Ascending aorta (tissue), 2 donors: Measurements from ENCODE around the gene TFF2. TPM values are rescaled to one million over a fixed set of nuclear protein-coding genes. Genes with fewer than 3 reads are reported as not detected.

Experiments
- DNase-seq, 2 donors: peaks; one replicate each; pipeline ENCODE4 v3.0.0-alpha.2; 2019; ENCODE audit warnings: low spot score in 2 of 2
- H3K27ac ChIP-seq, 2 donors: fragments of 200-600 bp; sonication (generic); one replicate each; pipeline ENCODE4 v1.5.1; 2016 to 2017; ENCODE audit warnings: mild to moderate bottlenecking in 1 of 2
- H3K27me3 ChIP-seq: fragments of 200-600 bp; sonication (generic); one replicate; pipeline ENCODE4 v1.5.1; 2017
- H3K36me3 ChIP-seq, 2 donors: fragments of 200-600 bp; sonication (generic); one replicate each; pipeline ENCODE4 v1.5.1; 2016
- H3K4me1 ChIP-seq, 2 donors: fragments of 200-600 bp; sonication (generic); one replicate each; pipeline ENCODE4 v1.5.1; 2016 to 2017; ENCODE audit warnings: mild to moderate bottlenecking in 1 of 2
- H3K4me3 ChIP-seq, 2 donors: fragments of 200-600 bp; sonication (generic); one replicate each; pipeline ENCODE4 v1.5.1; 2016 to 2017; ENCODE audit warnings: mild to moderate bottlenecking in 1 of 2
- H3K9me3 ChIP-seq, 2 donors: fragments of 200-600 bp; sonication (generic); one replicate each; pipeline ENCODE4 v1.5.1; 2016
- intact Hi-C: fragments of 100-400 bp; cut with DNase I; formaldehyde crosslinking; loops from one replicate; pipeline ENCODE4 v1.15.1; 2023
- total RNA-seq: library from RNA; depleted of rRNA; stranded (reverse); fragments of >200 nt; gene quantifications from one replicate; pipeline ENCODE4 v1.1.0, GENCODE V29; 2016
- TF ChIP-seq, protein P1 (sequence below), 3 experiments: fragments of 200-600 bp in 2 of 3; fragments of 450-650 bp in 1 of 3; sonication (generic) in 2 of 3; IDR thresholded peaks; one replicate each; pipeline ENCODE4 v1.5.1; 2016 to 2019; ENCODE audit warnings: antibody characterized with exemption in 3 of 3, mild to moderate bottlenecking in 1 of 3, moderate library complexity in 1 of 3

TFF2 gene
- total RNA-seq, 1 donor from 2014 or later: not detected

DNA sequence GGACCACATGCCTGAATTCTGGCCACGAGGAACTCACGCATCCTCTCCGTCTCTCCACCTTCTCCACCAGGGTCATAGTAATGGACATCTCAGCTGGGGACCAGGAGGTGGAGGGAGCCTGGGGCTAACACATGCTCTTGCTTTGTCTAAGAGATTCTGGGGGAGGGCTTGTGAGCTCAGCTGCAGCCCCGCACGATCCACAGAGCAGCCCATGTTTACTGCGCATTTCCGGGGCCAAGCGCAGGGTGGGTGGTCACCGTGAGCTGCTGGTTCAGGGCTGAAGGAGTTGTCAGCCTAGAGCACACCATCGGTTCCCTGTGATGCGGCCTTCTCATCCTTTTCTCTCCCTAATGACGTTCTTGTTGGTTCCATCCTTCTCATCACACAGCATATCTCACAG, 7.5 kb upstream of the TFF2 start:
- H3K9me3 ChIP-seq: peaks cover 0 to 21% of the 10 kb centered on the region in 2 donors

DNA sequence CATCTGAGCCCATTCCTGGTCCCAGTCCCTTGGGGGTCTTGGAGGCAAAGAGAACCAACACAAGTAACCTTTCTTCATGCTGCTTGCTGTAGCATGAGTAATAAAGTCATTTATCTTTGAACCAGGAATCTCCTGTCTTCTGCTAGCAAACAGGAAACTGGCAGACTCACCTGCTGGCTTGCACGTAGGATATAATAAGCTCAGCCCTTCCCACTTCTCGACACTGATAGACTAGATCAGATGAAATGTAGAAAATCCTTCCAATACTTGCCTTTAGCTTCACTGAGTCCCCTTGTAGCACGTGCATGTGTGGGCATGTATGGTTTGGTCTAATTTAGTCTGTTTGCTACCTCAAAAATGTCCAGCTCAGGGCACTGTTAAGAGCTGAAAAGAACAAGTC, 6.5 kb upstream of the TFF2 start:
- intact Hi-C loops: no loop called here
- TF ChIP-seq, protein P1, sequence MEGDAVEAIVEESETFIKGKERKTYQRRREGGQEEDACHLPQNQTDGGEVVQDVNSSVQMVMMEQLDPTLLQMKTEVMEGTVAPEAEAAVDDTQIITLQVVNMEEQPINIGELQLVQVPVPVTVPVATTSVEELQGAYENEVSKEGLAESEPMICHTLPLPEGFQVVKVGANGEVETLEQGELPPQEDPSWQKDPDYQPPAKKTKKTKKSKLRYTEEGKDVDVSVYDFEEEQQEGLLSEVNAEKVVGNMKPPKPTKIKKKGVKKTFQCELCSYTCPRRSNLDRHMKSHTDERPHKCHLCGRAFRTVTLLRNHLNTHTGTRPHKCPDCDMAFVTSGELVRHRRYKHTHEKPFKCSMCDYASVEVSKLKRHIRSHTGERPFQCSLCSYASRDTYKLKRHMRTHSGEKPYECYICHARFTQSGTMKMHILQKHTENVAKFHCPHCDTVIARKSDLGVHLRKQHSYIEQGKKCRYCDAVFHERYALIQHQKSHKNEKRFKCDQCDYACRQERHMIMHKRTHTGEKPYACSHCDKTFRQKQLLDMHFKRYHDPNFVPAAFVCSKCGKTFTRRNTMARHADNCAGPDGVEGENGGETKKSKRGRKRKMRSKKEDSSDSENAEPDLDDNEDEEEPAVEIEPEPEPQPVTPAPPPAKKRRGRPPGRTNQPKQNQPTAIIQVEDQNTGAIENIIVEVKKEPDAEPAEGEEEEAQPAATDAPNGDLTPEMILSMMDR (IDR thresholded peaks at IDR 0.05): no peak
- H3K27ac ChIP-seq: no peak overlapping the region
- H3K4me1 ChIP-seq: no peaks in the 10 kb centered on the region
- DNase-seq: no peak
- H3K27me3 ChIP-seq: no peaks in the 10 kb centered on the region
- H3K4me3 ChIP-seq: no peak overlapping the region
- peaks cover 0 to 21% of the 10 kb centered on the region in 2 donors for H3K9me3 ChIP-seq
- no peaks in the 10 kb centered on the region for H3K36me3 ChIP-seq

More for the DNA sequence above, 7.5 kb upstream of the TFF2 start:
- TF ChIP-seq, protein P1 (IDR thresholded peaks at IDR 0.05): no peak
- H3K27me3 ChIP-seq: no peaks in the 10 kb centered on the region
- no peak overlapping the region for H3K4me3 ChIP-seq
- no peaks in the 10 kb centered on the region for H3K36me3 ChIP-seq
- no peak for DNase-seq
- H3K27ac ChIP-seq: no peak overlapping the region
- H3K4me1 ChIP-seq: no peaks in the 10 kb centered on the region
- intact Hi-C loops: no loop called here

DNA sequence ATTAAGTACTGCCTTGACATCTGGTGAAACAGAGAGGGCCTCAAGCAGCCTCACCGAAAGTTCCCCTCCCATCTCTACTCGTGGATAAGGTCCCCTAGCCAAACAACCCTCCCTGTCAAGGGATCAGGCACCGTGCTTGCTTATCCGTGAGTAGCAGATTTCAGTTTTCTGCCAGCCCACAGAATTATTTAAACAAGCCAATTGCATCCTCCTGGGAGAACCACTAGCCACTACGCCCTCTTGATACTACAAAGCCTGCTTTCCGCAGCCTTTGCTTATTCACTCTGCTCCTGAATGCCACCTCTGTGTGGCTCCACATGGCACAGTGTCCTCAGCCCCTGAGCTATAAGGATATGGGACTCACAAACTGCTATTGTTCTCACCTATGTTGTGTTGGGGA, 5.9 kb upstream of the TFF2 start:
- Histone ChIP-seq H3K4me3 (no peak overlapping the region), H3K4me1 (no peaks in the 10 kb centered on the region), H3K9me3 (peaks cover 0 to 21% of the 10 kb centered on the region in 2 donors), H3K36me3 (no peaks in the 10 kb centered on the region), H3K27ac (no peak overlapping the region), H3K27me3 (no peaks in the 10 kb centered on the region)
- DNase-seq: no peak
- intact Hi-C loops: no loop called here
- TF ChIP-seq, protein P1 (IDR thresholded peaks at IDR 0.05): no peak

DNA sequence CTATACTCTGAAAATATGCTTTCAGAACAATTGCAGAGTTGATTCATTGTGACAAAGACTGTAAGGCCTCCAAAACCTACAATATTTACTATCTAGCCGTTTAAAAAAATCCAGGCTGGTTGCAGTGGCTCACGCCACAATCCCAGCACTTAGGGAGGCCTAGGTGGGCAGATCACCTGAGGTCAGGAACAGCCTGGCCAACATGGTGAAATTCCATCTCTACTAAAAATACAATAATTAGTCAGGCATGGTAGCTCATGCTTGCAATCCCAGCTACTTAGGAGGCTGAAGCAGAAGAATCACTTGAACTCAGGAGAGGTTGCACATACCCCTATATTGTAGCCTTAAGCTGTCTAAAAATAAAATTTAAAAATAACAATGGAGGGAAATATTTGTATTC, 5.3 kb upstream of the TFF2 start:
- H3K4me1 ChIP-seq: no peaks in the 10 kb centered on the region
- no peaks in the 10 kb centered on the region for H3K27me3 ChIP-seq
- H3K9me3 ChIP-seq: peaks cover 0 to 21% of the 10 kb centered on the region in 2 donors
- TF ChIP-seq, protein P1 (IDR thresholded peaks at IDR 0.05): no peak
- no peak for DNase-seq
- H3K36me3 ChIP-seq: no peaks in the 10 kb centered on the region
- H3K4me3 ChIP-seq: no peak overlapping the region
- intact Hi-C loops: no loop called here
- H3K27ac ChIP-seq: no peak overlapping the region

DNA sequence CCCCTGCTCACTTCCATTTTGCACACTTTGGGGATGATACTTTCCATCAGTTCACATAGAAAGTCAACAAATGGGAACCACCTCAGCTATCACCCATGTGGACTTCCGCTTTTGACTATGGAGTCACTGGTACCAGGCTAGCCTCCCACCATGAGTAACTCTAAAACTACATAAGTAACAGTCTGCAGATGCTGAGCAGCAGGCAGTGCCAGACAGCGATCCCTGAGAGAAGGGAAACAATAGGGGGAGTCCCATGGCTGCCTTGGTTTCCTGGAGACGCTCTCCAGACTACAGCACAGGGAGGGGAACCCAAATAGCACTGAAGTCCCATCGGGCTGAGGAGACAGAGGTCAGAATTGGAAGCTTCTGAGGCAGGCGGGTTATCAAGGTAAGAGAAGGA, 2.8 kb upstream of the TFF2 start:
- TF ChIP-seq, protein P1 (IDR thresholded peaks at IDR 0.05): no peak
- no peak for DNase-seq
- H3K9me3 ChIP-seq: peaks cover 0 to 21% of the 10 kb centered on the region in 2 donors
- H3K27ac ChIP-seq: no peak overlapping the region
- no peaks in the 10 kb centered on the region for H3K36me3 ChIP-seq
- no peak overlapping the region for H3K4me3 ChIP-seq
- no peaks in the 10 kb centered on the region for H3K27me3 ChIP-seq
- intact Hi-C loops: no loop called here
- no peaks in the 10 kb centered on the region for H3K4me1 ChIP-seq
